HepG2 (cell line): ENCODE results near the gene HIPK2. TPM values are rescaled to one million over a fixed set of nuclear protein-coding genes. Genes with fewer than 3 reads are reported as not detected.

ENCODE experiments used
- ARNTL ChIP-seq: sonication (generic); formaldehyde crosslinking; IDR thresholded peaks from 2 replicates; pipeline ENCODE4 v1.4.0; 2020; ENCODE audit warnings: mild to moderate bottlenecking, missing genetic modification reagents
- ATF6 ChIP-seq: sonication (generic); formaldehyde crosslinking; conservative IDR thresholded peaks from 2 replicates; pipeline ENCODE4 v1.4.0; 2020; ENCODE audit warnings: missing genetic modification reagents
- E2F5 ChIP-seq: sonication (generic); formaldehyde crosslinking; conservative IDR thresholded peaks from 2 replicates; pipeline ENCODE4 v1.4.0; 2020; ENCODE audit warnings: missing genetic modification reagents
- GTF3A ChIP-seq: sonication (generic); formaldehyde crosslinking; conservative IDR thresholded peaks from 2 replicates; pipeline ENCODE4 v1.4.0; 2020; ENCODE audit warnings: mild to moderate bottlenecking, missing genetic modification reagents
- SNAI1 ChIP-seq: sonication (generic); formaldehyde crosslinking; IDR thresholded peaks from 2 replicates; pipeline ENCODE4 v1.5.0; 2020; ENCODE audit warnings: mild to moderate bottlenecking, missing genetic modification reagents, borderline replicate concordance
- ZBTB40 ChIP-seq, 2 experiments: fragments of 450-650 bp in 1 of 2; sonication (generic) in 1 of 2; formaldehyde crosslinking in 1 of 2; IDR thresholded peaks; 2 replicates each; pipeline versions ENCODE4 v1.6.1 to v1.8.0; 2016 to 2022; ENCODE audit warnings: antibody characterized with exemption in 1 of 2, mild to moderate bottlenecking in 1 of 2, missing genetic modification reagents in 1 of 2
- ZFP37 ChIP-seq: sonication (generic); formaldehyde crosslinking; IDR thresholded peaks from 2 replicates; pipeline ENCODE4 v1.4.0; 2020; ENCODE audit warnings: missing genetic modification reagents, borderline replicate concordance
- ZNF256 ChIP-seq: sonication (generic); formaldehyde crosslinking; conservative IDR thresholded peaks from 2 replicates; pipeline ENCODE4 v1.4.0; 2020; ENCODE audit warnings: missing genetic modification reagents
- ZNF383 ChIP-seq: sonication (generic); formaldehyde crosslinking; IDR thresholded peaks from 2 replicates; pipeline ENCODE4 v1.4.0; 2020; ENCODE audit warnings: missing genetic modification reagents, mild to moderate bottlenecking, borderline replicate concordance
- ZNF512B ChIP-seq: sonication (generic); formaldehyde crosslinking; IDR thresholded peaks from 2 replicates; pipeline ENCODE4 v1.5.1; 2020; ENCODE audit warnings: missing genetic modification reagents, mild to moderate bottlenecking, borderline replicate concordance
- polyA plus RNA-seq, 8 experiments: library from polyadenylated mRNA; depleted of rRNA in 3 of 8; stranded (reverse) in 7 of 8; unstranded in 1 of 8; fragments of >200 nt; fragmentation: Illumina TruSeq in 4 of 8; extraction: Trizol in 4 of 8; gene quantifications; 2 replicates each; pipeline versions ENCODE4 v1.2.1 to v1.2.3, GENCODE V29; 2011 to 2016; ENCODE audit warnings: low read depth in 4 of 8, missing spikeins in 1 of 8, mixed read lengths in 1 of 8; ENCODE audit not compliant: insufficient read depth in 1 of 8
- total RNA-seq, 5 experiments: library from RNA; depleted of rRNA; stranded (reverse); fragments of >200 nt; fragmentation: Illumina TruSeq; extraction: Trizol; gene quantifications; 2 replicates each; pipeline ENCODE4 v1.2.3, GENCODE V29; 2016; ENCODE audit warnings: low read depth in 1 of 5

The HIPK2 gene
- total and polyA plus RNA-seq, 2 of the 13 experiments (the other 11 are each of a cell fraction or from before 2014, with no cell fraction given), result 14.4 to 20.2 TPM

- TF ChIP-seq ZBTB40 (IDR thresholded peaks at IDR 0.05), result no peak
- peak; percentile 37; the same call in 1 of the 2 replicates for TF ChIP-seq ZBTB40 (CRISPR knock-in tag; IDR thresholded peaks at IDR 0.05)
- TF ChIP-seq E2F5, result no peak
- TF ChIP-seq ARNTL (CRISPR knock-in tag), result peak; percentile 49; the same call in 1 of the 2 replicates
- no peak for TF ChIP-seq ZNF512B (CRISPR knock-in tag)
- no peak for TF ChIP-seq GTF3A (CRISPR knock-in tag)
- TF ChIP-seq ZNF256 (CRISPR knock-in tag), result no peak
- TF ChIP-seq ZFP37 (CRISPR knock-in tag), result no peak
- no peak for TF ChIP-seq ZNF383
- TF ChIP-seq ATF6 (CRISPR knock-in tag), result no peak
- no peak for TF ChIP-seq SNAI1
These were observed 102.4 kb downstream of the HIPK2 start (continued) for GRCh38 chr7:139675127-139676125.
